Uterus (tissue), 4 donors: ENCODE results near the gene LHPP. TPM values are rescaled to one million over a fixed set of nuclear protein-coding genes. Genes with fewer than 3 reads are reported as not detected.

ENCODE experiments used
- DNase-seq, 2 donors: peaks; one replicate each; pipeline ENCODE4 v3.0.0-alpha.2; 2019 to 2020
- H3K27ac ChIP-seq, 2 donors: fragments of 200-600 bp; sonication (generic); 1 replicate in 1 of 2; 2 replicates in 1 of 2; pipeline ENCODE4 v1.5.1; 2016 to 2018
- H3K27me3 ChIP-seq, 2 donors: fragments of 200-600 bp; sonication (generic); one replicate each; pipeline ENCODE4 v1.5.1; 2018 to 2019; ENCODE audit warnings: control low read depth in 1 of 2
- H3K36me3 ChIP-seq, 2 donors: fragments of 200-600 bp; sonication (generic); one replicate each; pipeline ENCODE4 v1.5.1; 2019; ENCODE audit warnings: control low read depth in 1 of 2
- H3K4me1 ChIP-seq, 2 donors: fragments of 200-600 bp; sonication (generic); one replicate each; pipeline ENCODE4 v1.5.1; 2018 to 2019; ENCODE audit warnings: control low read depth in 1 of 2
- H3K4me3 ChIP-seq, 2 donors: fragments of 200-600 bp; sonication (generic); 1 replicate in 1 of 2; 2 replicates in 1 of 2; pipeline ENCODE4 v1.5.1; 2018 to 2019; ENCODE audit warnings: mild to moderate bottlenecking in 1 of 2
- H3K9me3 ChIP-seq, 2 donors: fragments of 200-600 bp; sonication (generic); one replicate each; pipeline ENCODE4 v1.5.1; 2019; ENCODE audit warnings: control low read depth in 1 of 2
- CTCF ChIP-seq, 4 experiments: fragments of 200-600 bp in 2 of 4; fragments of 450-650 bp in 2 of 4; sonication (generic) in 2 of 4; IDR thresholded peaks; one replicate each; pipeline ENCODE4 v1.5.1; 2016 to 2019; ENCODE audit warnings: antibody characterized with exemption in 4 of 4, mild to moderate bottlenecking in 2 of 4, moderate library complexity in 1 of 4
- POLR2A ChIP-seq, 2 donors: fragments of 450-650 bp; IDR thresholded peaks; one replicate each; pipeline ENCODE4 v1.6.1; 2016; ENCODE audit warnings: antibody characterized with exemption in 2 of 2, mild to moderate bottlenecking in 1 of 2, moderate library complexity in 1 of 2
- intact Hi-C: fragments of 100-400 bp; cut with DNase I; formaldehyde crosslinking; loops from one replicate; pipeline ENCODE4 v1.15.1; 2023; ENCODE audit warnings: low total_unique reads
- total RNA-seq, 4 donors: library from RNA; depleted of rRNA in 3 of 4; stranded (reverse); fragments of >200 nt in 3 of 4; gene quantifications; one replicate each; pipeline versions ENCODE4 v1.1.0 to v1.2.4, GENCODE V29; 2014 to 2023
- donor health status: DM: yes; HTN: yes; CAD: no.

Gene LHPP
- total RNA-seq, 4 donors from 2014 or later: 0.51 to 23.2 (median 15.3) TPM; not detected in 1

GRCh38 chr10:124527874-124528395, 66.3 kb downstream of the LHPP start:
- Histone ChIP-seq H3K9me3 (no peaks in the 10 kb centered on the region), H3K4me1 (peaks cover 0 to 9% of the 10 kb centered on the region in 2 donors), H3K27me3 (no peaks in the 10 kb centered on the region), H3K4me3 (no peak overlapping the region), H3K27ac (no peak overlapping the region), H3K36me3 (no peaks in the 10 kb centered on the region)
- no peak for DNase-seq
- TF ChIP-seq CTCF (IDR thresholded peaks at IDR 0.05) (no peak), POLR2A (IDR thresholded peaks at IDR 0.05) (no peak)
- intact Hi-C loops: no loop called here

DNA sequence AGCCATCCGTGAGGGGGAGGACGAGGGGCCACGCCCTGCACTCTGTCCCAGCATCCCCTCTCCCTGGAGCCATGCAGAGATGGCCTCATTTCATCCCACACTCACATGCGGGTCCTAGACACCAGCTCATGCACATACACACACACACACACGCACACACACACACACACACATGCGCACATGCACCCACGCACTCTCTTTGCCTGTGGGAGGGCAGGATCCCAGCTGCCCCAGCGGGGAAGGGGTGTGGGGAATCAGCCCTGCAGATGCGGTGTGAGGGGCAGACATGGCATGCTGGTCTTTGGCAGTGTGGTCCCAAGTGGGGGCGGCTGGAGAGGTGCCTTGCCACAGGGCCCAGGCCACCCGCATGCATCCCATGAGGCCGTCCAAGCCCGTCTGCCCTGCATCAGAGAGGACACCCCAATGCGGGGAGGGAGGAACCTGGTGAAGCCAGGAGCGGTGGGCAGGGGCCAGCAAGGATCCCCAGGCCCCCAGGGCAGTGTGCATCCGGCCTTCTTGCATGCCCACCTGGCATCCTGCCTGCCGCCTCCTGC, 68.1 kb downstream of the LHPP start:
- Histone ChIP-seq H3K9me3 (no peaks in the 10 kb centered on the region), H3K4me1 (no peaks in the 10 kb centered on the region), H3K36me3 (no peaks in the 10 kb centered on the region), H3K4me3 (no peak overlapping the region), H3K27me3 (no peaks in the 10 kb centered on the region), H3K27ac (no peak overlapping the region)
- TF ChIP-seq POLR2A (IDR thresholded peaks at IDR 0.05) (no peak), CTCF (IDR thresholded peaks at IDR 0.05) (no peak)
- no peak for DNase-seq
- intact Hi-C loops: loop anchor here (5.0 to 10.0 kb wide), 2 partner anchors 95 to 213 kb away; partner anchors contain the start of gene FAM53B

- no peak overlapping the region for H3K27ac ChIP-seq
- DNase-seq: peak; percentile 87
- no peaks in the 10 kb centered on the region for H3K27me3 ChIP-seq
- H3K4me1 ChIP-seq: no peaks in the 10 kb centered on the region
- no peaks in the 10 kb centered on the region for H3K9me3 ChIP-seq
- H3K4me3 ChIP-seq: no peak overlapping the region
- no peaks in the 10 kb centered on the region for H3K36me3 ChIP-seq
- peak; percentile 89 to 95 (median 90) for TF ChIP-seq CTCF (IDR thresholded peaks at IDR 0.05)
- no peak for TF ChIP-seq POLR2A (IDR thresholded peaks at IDR 0.05)
- intact Hi-C loops: loop anchor here (5.0 to 10.0 kb wide), 2 partner anchors 95 to 212 kb away; partner anchors contain the start of gene FAM53B
Measured at GRCh38 chr10:124530215-124530665, 68.6 kb downstream of the LHPP start.

GRCh38 chr10:124530816-124531215, 69.2 kb downstream of the LHPP start:
- H3K36me3 ChIP-seq: no peaks in the 10 kb centered on the region
- TF ChIP-seq CTCF (IDR thresholded peaks at IDR 0.05) (no peak), POLR2A (IDR thresholded peaks at IDR 0.05) (no peak)
- no peak overlapping the region for H3K4me3 ChIP-seq
- H3K27me3 ChIP-seq: no peaks in the 10 kb centered on the region
- intact Hi-C loops: loop anchor here (5.0 to 10.0 kb wide), 2 partner anchors 94 to 211 kb away; partner anchors contain the start of gene FAM53B
- H3K9me3 ChIP-seq: no peaks in the 10 kb centered on the region
- H3K27ac ChIP-seq: no peak overlapping the region
- H3K4me1 ChIP-seq: no peaks in the 10 kb centered on the region
- DNase-seq: no peak

DNA sequence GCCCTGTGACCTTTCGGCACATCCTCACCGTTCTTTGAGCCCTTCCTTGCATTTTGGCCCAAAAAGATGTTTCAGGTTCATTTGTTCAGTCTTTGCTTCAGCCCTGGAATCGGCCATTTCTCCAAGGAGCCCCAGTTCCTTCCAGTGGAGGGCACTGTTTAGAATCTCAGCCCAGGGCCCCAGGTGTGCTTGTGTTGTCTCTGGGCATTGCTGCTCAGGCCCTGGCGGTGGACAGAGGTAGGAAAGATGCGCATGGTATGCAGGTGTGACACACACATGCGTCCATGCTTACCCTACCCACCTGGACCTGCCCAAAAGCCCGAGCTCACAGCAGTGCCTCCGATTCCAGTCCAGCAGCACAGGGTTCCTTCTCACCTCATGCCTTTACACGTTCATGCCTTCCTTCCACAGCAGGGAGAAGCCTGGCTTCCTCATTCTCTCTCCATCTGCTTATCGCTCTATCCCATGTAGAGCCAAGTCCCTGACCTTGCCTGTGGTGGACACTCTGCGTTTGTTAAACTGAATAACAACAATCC, 70.6 kb downstream of the LHPP start:
- TF ChIP-seq CTCF (IDR thresholded peaks at IDR 0.05) (no peak), POLR2A (IDR thresholded peaks at IDR 0.05) (no peak)
- no peak overlapping the region for H3K27ac ChIP-seq
- H3K4me3 ChIP-seq: no peak overlapping the region
- intact Hi-C loops: loop anchor here (5.0 to 10.0 kb wide), 2 partner anchors 93 to 210 kb away; partner anchors contain the start of gene FAM53B
- no peak for DNase-seq
- no peaks in the 10 kb centered on the region for H3K9me3 ChIP-seq
- H3K27me3 ChIP-seq: no peaks in the 10 kb centered on the region
- no peaks in the 10 kb centered on the region for H3K4me1 ChIP-seq
- H3K36me3 ChIP-seq: no peaks in the 10 kb centered on the region
